ENCODE measurements around the gene PROX1. TPM values are rescaled to one million over a fixed set of nuclear protein-coding genes. Genes with fewer than 3 reads are reported as not detected.

PROX1 gene
- total RNA-seq, 1 experiment from 2014 or later, result 3.8 TPM

- Mint-ChIP-seq H3K4me1 (peaks cover 4% of the 10 kb centered on the region), H3K27ac (no peak overlapping the region), H3K4me3 (no peak overlapping the region), H3K27me3 (ENCODE audit: low read depth) (no peaks in the 10 kb centered on the region), H3K9me3 (no peaks in the 10 kb centered on the region), H3K36me3 (no peaks in the 10 kb centered on the region)
- ChIA-PET POLR2A (no interaction called here), CTCF (no interaction called here)
- ATAC-seq (no peak), DNase-seq (ENCODE audit: low spot score) (no peak)
- TF ChIP-seq NR3C1 (CRISPR knock-in tag; conservative IDR thresholded peaks at IDR 0.05; ENCODE audit: low read depth), result no peak
- TF ChIP-seq ARID4B (CRISPR knock-in tag; IDR thresholded peaks at IDR 0.05; ENCODE audit: borderline replicate concordance), result no peak
- no peak for TF ChIP-seq RORB (CRISPR knock-in tag; IDR thresholded peaks at IDR 0.05)
- TF ChIP-seq ZNF317 (CRISPR knock-in tag; IDR thresholded peaks at IDR 0.05; ENCODE audit: borderline replicate concordance, low read depth), result no peak
- no peak for TF ChIP-seq IRF1 (CRISPR knock-in tag; IDR thresholded peaks at IDR 0.05)
- no peak for TF ChIP-seq OVOL2 (CRISPR knock-in tag; IDR thresholded peaks at IDR 0.05; ENCODE audit: borderline replicate concordance)
- no peak for TF ChIP-seq ZNF219 (CRISPR knock-in tag; IDR thresholded peaks at IDR 0.05; ENCODE audit: borderline replicate concordance)
- TF ChIP-seq ZNF121 (CRISPR knock-in tag; IDR thresholded peaks at IDR 0.05), result no peak
- TF ChIP-seq ATF3 (CRISPR knock-in tag; conservative IDR thresholded peaks at IDR 0.05), result no peak
- TF ChIP-seq, protein P1, sequence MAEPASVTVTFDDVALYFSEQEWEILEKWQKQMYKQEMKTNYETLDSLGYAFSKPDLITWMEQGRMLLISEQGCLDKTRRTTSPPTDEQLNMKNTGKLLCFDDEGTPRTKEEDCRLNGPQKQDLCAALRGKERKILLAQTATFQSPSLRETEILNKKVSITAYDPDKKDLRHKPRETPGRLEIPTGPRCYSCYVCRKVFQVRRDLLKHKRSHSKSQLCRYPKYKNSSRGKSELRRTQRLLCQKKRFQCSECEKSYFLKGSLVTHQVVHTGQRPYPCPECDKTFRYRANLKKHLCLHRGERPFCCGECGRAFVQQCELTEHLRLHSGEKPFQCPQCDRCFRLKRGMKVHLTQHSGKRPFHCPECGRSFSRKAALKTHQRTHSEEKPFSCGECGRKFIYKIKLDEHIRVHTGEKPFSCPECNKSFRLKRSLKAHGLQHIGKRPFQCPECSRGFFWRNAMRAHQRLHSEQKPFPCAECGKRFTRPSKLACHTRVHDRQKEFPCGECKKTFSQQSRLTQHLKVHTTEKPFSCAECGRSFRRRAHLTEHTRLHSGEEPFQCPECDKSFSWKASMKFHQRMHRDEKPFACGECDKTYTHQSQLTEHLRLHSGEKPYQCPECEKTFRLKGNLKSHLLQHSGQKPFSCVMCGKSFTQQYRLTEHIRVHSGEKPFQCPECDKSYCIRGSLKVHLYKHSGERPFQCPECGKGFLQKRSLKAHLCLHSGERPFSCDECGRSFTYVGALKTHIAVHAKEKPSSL (CRISPR knock-in tag; conservative IDR thresholded peaks at IDR 0.05), result no peak
- TF ChIP-seq NR1H2 (CRISPR knock-in tag; IDR thresholded peaks at IDR 0.05), result no peak
- TF ChIP-seq SP1 (CRISPR knock-in tag; conservative IDR thresholded peaks at IDR 0.05), result no peak
- TF ChIP-seq NFE2L1 (CRISPR knock-in tag; IDR thresholded peaks at IDR 0.05), result no peak
- TF ChIP-seq, protein P2, sequence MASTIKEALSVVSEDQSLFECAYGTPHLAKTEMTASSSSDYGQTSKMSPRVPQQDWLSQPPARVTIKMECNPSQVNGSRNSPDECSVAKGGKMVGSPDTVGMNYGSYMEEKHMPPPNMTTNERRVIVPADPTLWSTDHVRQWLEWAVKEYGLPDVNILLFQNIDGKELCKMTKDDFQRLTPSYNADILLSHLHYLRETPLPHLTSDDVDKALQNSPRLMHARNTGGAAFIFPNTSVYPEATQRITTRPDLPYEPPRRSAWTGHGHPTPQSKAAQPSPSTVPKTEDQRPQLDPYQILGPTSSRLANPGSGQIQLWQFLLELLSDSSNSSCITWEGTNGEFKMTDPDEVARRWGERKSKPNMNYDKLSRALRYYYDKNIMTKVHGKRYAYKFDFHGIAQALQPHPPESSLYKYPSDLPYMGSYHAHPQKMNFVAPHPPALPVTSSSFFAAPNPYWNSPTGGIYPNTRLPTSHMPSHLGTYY (CRISPR knock-in tag; IDR thresholded peaks at IDR 0.05), result no peak
- TF ChIP-seq, protein P3, sequence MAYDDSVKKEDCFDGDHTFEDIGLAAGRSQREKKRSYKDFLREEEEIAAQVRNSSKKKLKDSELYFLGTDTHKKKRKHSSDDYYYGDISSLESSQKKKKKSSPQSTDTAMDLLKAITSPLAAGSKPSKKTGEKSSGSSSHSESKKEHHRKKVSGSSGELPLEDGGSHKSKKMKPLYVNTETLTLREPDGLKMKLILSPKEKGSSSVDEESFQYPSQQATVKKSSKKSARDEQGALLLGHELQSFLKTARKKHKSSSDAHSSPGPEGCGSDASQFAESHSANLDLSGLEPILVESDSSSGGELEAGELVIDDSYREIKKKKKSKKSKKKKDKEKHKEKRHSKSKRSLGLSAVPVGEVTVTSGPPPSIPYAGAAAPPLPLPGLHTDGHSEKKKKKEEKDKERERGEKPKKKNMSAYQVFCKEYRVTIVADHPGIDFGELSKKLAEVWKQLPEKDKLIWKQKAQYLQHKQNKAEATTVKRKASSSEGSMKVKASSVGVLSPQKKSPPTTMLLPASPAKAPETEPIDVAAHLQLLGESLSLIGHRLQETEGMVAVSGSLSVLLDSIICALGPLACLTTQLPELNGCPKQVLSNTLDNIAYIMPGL (CRISPR knock-in tag; IDR thresholded peaks at IDR 0.05), result no peak
These were observed 81.2 kb downstream of the PROX1 start for GRCh38 chr1:214068979-214069378.

GRCh38 chr1:214071469-214071868, 83.7 kb downstream of the PROX1 start:
- Mint-ChIP-seq H3K36me3 (no peaks in the 10 kb centered on the region), H3K4me3 (no peak overlapping the region), H3K4me1 (peaks cover 13% of the 10 kb centered on the region), H3K27ac (no peak overlapping the region), H3K27me3 (ENCODE audit: low read depth) (no peaks in the 10 kb centered on the region), H3K9me3 (no peaks in the 10 kb centered on the region)
- TF ChIP-seq, protein P4, sequence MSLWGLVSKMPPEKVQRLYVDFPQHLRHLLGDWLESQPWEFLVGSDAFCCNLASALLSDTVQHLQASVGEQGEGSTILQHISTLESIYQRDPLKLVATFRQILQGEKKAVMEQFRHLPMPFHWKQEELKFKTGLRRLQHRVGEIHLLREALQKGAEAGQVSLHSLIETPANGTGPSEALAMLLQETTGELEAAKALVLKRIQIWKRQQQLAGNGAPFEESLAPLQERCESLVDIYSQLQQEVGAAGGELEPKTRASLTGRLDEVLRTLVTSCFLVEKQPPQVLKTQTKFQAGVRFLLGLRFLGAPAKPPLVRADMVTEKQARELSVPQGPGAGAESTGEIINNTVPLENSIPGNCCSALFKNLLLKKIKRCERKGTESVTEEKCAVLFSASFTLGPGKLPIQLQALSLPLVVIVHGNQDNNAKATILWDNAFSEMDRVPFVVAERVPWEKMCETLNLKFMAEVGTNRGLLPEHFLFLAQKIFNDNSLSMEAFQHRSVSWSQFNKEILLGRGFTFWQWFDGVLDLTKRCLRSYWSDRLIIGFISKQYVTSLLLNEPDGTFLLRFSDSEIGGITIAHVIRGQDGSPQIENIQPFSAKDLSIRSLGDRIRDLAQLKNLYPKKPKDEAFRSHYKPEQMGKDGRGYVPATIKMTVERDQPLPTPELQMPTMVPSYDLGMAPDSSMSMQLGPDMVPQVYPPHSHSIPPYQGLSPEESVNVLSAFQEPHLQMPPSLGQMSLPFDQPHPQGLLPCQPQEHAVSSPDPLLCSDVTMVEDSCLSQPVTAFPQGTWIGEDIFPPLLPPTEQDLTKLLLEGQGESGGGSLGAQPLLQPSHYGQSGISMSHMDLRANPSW (CRISPR knock-in tag; conservative IDR thresholded peaks at IDR 0.05; ENCODE audit: low read depth), result no peak
- no peak for TF ChIP-seq HMGA2 (CRISPR knock-in tag; IDR thresholded peaks at IDR 0.05)
- no peak for TF ChIP-seq IRF2 (CRISPR knock-in tag; IDR thresholded peaks at IDR 0.05; ENCODE audit: borderline replicate concordance, low read depth)
- no peak for TF ChIP-seq CBFB (CRISPR knock-in tag; IDR thresholded peaks at IDR 0.05; ENCODE audit: low read depth)
- TF ChIP-seq ZNF232 (CRISPR knock-in tag; IDR thresholded peaks at IDR 0.05), result no peak
- no peak for TF ChIP-seq NR3C1 (CRISPR knock-in tag; conservative IDR thresholded peaks at IDR 0.05; ENCODE audit: low read depth)
- TF ChIP-seq RELA (CRISPR knock-in tag; IDR thresholded peaks at IDR 0.05; ENCODE audit: borderline replicate concordance), result no peak
- no peak for TF ChIP-seq FOXJ3 (CRISPR knock-in tag; IDR thresholded peaks at IDR 0.05; ENCODE audit: borderline replicate concordance)
- no peak for TF ChIP-seq SMAD4 (CRISPR knock-in tag; IDR thresholded peaks at IDR 0.05)
- ChIA-PET CTCF (interaction anchor here (0.7 kb wide), 1 partner anchor 309 kb away, joined by 4 read pairs; no protein-coding TSS in a partner anchor), POLR2A (no interaction called here)
- DNase-seq (ENCODE audit: low spot score) (no peak), ATAC-seq (no peak)

Data from WTC11 (cell line).